Astrocyte (in vitro differentiated cells and primary cell): ENCODE results near the gene CSNK1E. TPM values are rescaled to one million over a fixed set of nuclear protein-coding genes. Genes with fewer than 3 reads are reported as not detected.

Experiments used
- DNase-seq: peaks from one replicate; pipeline ENCODE4 v3.0.0-alpha.2; 2010; ENCODE audit warnings: low read depth
- FAIRE-seq: peaks from 2 replicates; lab custom pipeline; 2011; peaks lifted over from hg19 to GRCh38; lab: Jason Lieb, UNC
- H2AFZ ChIP-seq: 2 replicates; pipeline ENCODE4 v1.6.0; 2012; ENCODE audit warnings: low read depth, low read length, inconsistent platforms
- H3K27ac ChIP-seq: 2 replicates; pipeline ENCODE4 v1.5.1; 2011; ENCODE audit warnings: low read depth, low read length, inconsistent platforms
- H3K27me3 ChIP-seq: 2 replicates; pipeline ENCODE4 v1.6.0; 2011; ENCODE audit warnings: low read length, inconsistent platforms; ENCODE audit not compliant: insufficient read depth
- H3K36me3 ChIP-seq: 2 replicates; pipeline ENCODE4 v1.5.1; 2011; ENCODE audit warnings: low read length, inconsistent platforms; ENCODE audit not compliant: insufficient read depth
- H3K4me1 ChIP-seq: 2 replicates; pipeline ENCODE4 v1.5.1; 2011; ENCODE audit warnings: low read length, inconsistent platforms; ENCODE audit not compliant: insufficient read depth
- H3K4me2 ChIP-seq: 2 replicates; pipeline ENCODE4 v1.6.0; 2012; ENCODE audit warnings: low read length, inconsistent platforms
- H3K4me3 ChIP-seq: 2 replicates; pipeline ENCODE4 v1.5.1; 2011; ENCODE audit warnings: low read depth, mild to moderate bottlenecking, low read length, inconsistent platforms; ENCODE audit not compliant: insufficient read depth
- H3K79me2 ChIP-seq: 2 replicates; pipeline ENCODE4 v1.6.0; 2012; ENCODE audit warnings: mild to moderate bottlenecking, low read length, inconsistent platforms; ENCODE audit not compliant: insufficient read depth
- H3K9ac ChIP-seq: 2 replicates; pipeline ENCODE4 v1.6.0; 2012; ENCODE audit warnings: mild to moderate bottlenecking, low read length, inconsistent platforms
- H3K9me3 ChIP-seq: 2 replicates; pipeline ENCODE4 v1.5.1; 2012; ENCODE audit warnings: low read depth, mild to moderate bottlenecking, low read length, inconsistent platforms; ENCODE audit not compliant: insufficient read depth
- H4K20me1 ChIP-seq: 2 replicates; pipeline ENCODE4 v1.6.0; 2012; ENCODE audit warnings: low read length, inconsistent platforms; ENCODE audit not compliant: insufficient read depth
- H3K27ac Mint-ChIP-seq: one replicate; pipeline ENCODE4 v1.8.0; 2021; ENCODE audit warnings: mild to moderate bottlenecking, mixed read lengths; ENCODE audit not compliant: unreplicated experiment
- H3K27me3 Mint-ChIP-seq: one replicate; pipeline ENCODE4 v1.8.0; 2021; ENCODE audit warnings: low read depth, mixed read lengths; ENCODE audit not compliant: unreplicated experiment
- H3K36me3 Mint-ChIP-seq: one replicate; pipeline ENCODE4 v1.8.0; 2021; ENCODE audit warnings: low read depth, mixed read lengths; ENCODE audit not compliant: unreplicated experiment
- H3K4me1 Mint-ChIP-seq: one replicate; pipeline ENCODE4 v1.8.0; 2021; ENCODE audit warnings: low read depth, mixed read lengths; ENCODE audit not compliant: unreplicated experiment
- H3K4me3 Mint-ChIP-seq: one replicate; pipeline ENCODE4 v1.8.0; 2021; ENCODE audit warnings: mild to moderate bottlenecking, moderate library complexity, mixed read lengths; ENCODE audit not compliant: unreplicated experiment
- H3K9me3 Mint-ChIP-seq: one replicate; pipeline ENCODE4 v1.8.0; 2021; ENCODE audit warnings: mild to moderate bottlenecking, mixed read lengths; ENCODE audit not compliant: unreplicated experiment
- CTCF ChIP-seq: IDR thresholded peaks from 2 replicates; pipeline ENCODE4 v1.5.1; 2011; ENCODE audit warnings: low read depth, mild to moderate bottlenecking, inconsistent platforms, low read length, moderate library complexity; ENCODE audit not compliant: insufficient read depth
- EZH2 ChIP-seq: IDR thresholded peaks from 2 replicates; pipeline ENCODE4 v1.6.1; 2012; ENCODE audit warnings: mild to moderate bottlenecking, low read length, inconsistent platforms; ENCODE audit not compliant: insufficient read depth
- total RNA-seq: library from RNA; stranded (reverse); gene quantifications from 2 replicates; pipeline ENCODE4 v1.2.1, GENCODE V29; 2021

The CSNK1E gene
- total RNA-seq, 1 donor from 2014 or later = 171 TPM

- peak; percentile 66 for DNase-seq
- peak; percentile 41 for FAIRE-seq
- peak overlapping the region; percentile 70 for H2AFZ ChIP-seq
Observed at GRCh38 chr22:38327805-38328204, 10.6 kb upstream of the CSNK1E start.

GRCh38 chr22:38327396-38327795 lies 10.2 kb upstream of the CSNK1E start:
- Histone ChIP-seq H3K79me2 (no peaks in the 10 kb centered on the region), H3K4me1 (peaks cover 10% of the 10 kb centered on the region), H3K9me3 (no peaks in the 10 kb centered on the region), H3K27me3 (no peaks in the 10 kb centered on the region), H2AFZ (peak overlapping the region; percentile 70), H3K4me2 (peak overlapping the region; percentile 78), H4K20me1 (no peaks in the 10 kb centered on the region), H3K27ac (no peak overlapping the region), H3K9ac (peak overlapping the region; percentile 56), H3K36me3 (no peaks in the 10 kb centered on the region), H3K4me3 (no peak overlapping the region)
- no peak for TF ChIP-seq CTCF
- no peak for TF ChIP-seq EZH2
- Mint-ChIP-seq H3K27ac (peak overlapping the region; percentile 83), H3K9me3 (no peaks in the 10 kb centered on the region), H3K36me3 (no peaks in the 10 kb centered on the region), H3K27me3 (no peaks in the 10 kb centered on the region), H3K4me3 (peak overlapping the region; percentile 43), H3K4me1 (peaks cover 13% of the 10 kb centered on the region)
- no peak for FAIRE-seq
- DNase-seq = no peak

More at GRCh38 chr22:38327805-38328204, 10.6 kb upstream of the CSNK1E start:
- Histone ChIP-seq H3K27me3 (no peaks in the 10 kb centered on the region), H3K27ac (no peak overlapping the region), H3K79me2 (no peaks in the 10 kb centered on the region), H3K9me3 (no peaks in the 10 kb centered on the region), H3K4me2 (peak overlapping the region; percentile 78), H4K20me1 (no peaks in the 10 kb centered on the region), H3K4me1 (peaks cover 10% of the 10 kb centered on the region), H3K36me3 (no peaks in the 10 kb centered on the region), H3K9ac (peak overlapping the region; percentile 56), H3K4me3 (no peak overlapping the region)
- Mint-ChIP-seq H3K4me3 (peak overlapping the region; percentile 43), H3K27me3 (no peaks in the 10 kb centered on the region), H3K27ac (peak overlapping the region; percentile 83), H3K36me3 (no peaks in the 10 kb centered on the region), H3K4me1 (peaks cover 13% of the 10 kb centered on the region), H3K9me3 (no peaks in the 10 kb centered on the region)
- TF ChIP-seq CTCF (no peak), EZH2 (no peak)

- FAIRE-seq = no peak
- no peak overlapping the region for H3K4me3 Mint-ChIP-seq
- no peak overlapping the region for H3K27ac Mint-ChIP-seq
Observed at GRCh38 chr22:38325587-38325986, 8.4 kb upstream of the CSNK1E start.

More at GRCh38 chr22:38325587-38325986, 8.4 kb upstream of the CSNK1E start:
- H3K27me3 ChIP-seq = no peaks in the 10 kb centered on the region
- no peak for DNase-seq
- no peaks in the 10 kb centered on the region for H3K36me3 Mint-ChIP-seq
- no peaks in the 10 kb centered on the region for H3K9me3 Mint-ChIP-seq
- no peak for TF ChIP-seq EZH2
- TF ChIP-seq CTCF = no peak
- no peak overlapping the region for H3K4me3 ChIP-seq
- no peaks in the 10 kb centered on the region for H4K20me1 ChIP-seq
- H3K9me3 ChIP-seq = no peaks in the 10 kb centered on the region
- H3K9ac ChIP-seq = no peak overlapping the region
- H3K36me3 ChIP-seq = no peaks in the 10 kb centered on the region
- H2AFZ ChIP-seq = no peak overlapping the region
- H3K4me1 Mint-ChIP-seq = peaks cover 13% of the 10 kb centered on the region
- no peaks in the 10 kb centered on the region for H3K27me3 Mint-ChIP-seq
- peaks cover 10% of the 10 kb centered on the region for H3K4me1 ChIP-seq
- no peak overlapping the region for H3K27ac ChIP-seq
- no peaks in the 10 kb centered on the region for H3K79me2 ChIP-seq
- H3K4me2 ChIP-seq = no peak overlapping the region
